GM18505 (cell line): ENCODE data around the gene ADD2.
"Not testable (repeated sequence)": the region's sequence is repeated elsewhere in the genome, so short reads cannot be mapped to it uniquely, and the experiment has no call there.

Source experiments
- ATAC-seq: cut with Tn5 transposase; IDR thresholded peaks from one replicate; pipeline ENCODE4 v1.9.1; 2021; ENCODE audit not compliant: unreplicated experiment
- POLR2A ChIP-seq: IDR thresholded peaks from 4 replicates; pipeline ENCODE4 v1.6.1; 2011; ENCODE audit warnings: borderline replicate concordance; ENCODE audit not compliant: insufficient read depth, insufficient read length; ENCODE audit errors: extremely low read depth

ADD2 gene

GRCh38 chr2:70752396-70752795, 15.6 kb downstream of the ADD2 start:
- no peak for ATAC-seq
- TF ChIP-seq POLR2A = no peak

DNA sequence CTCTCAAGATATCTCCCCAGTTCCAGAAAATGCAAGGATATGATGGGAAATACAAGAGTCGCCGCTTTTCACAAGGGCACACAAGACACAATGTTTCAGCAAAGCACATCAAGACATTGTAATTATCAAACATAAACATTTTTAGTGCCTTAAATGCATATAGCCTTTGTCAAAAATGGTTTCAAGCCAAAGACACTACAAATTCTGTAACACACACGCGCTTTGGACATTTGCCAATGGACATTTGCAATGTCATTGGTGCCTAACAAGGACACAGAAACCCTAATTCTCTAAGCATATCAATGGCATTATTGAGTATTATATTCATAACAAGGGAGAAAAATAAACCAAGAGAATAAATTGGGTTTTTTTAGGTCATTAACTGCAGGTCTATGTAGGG, 16.1 kb downstream of the ADD2 start:
- TF ChIP-seq POLR2A = no peak
- no peak for ATAC-seq

GRCh38 chr2:70750320-70750719, 17.7 kb downstream of the ADD2 start:
- no peak for ATAC-seq
- no peak for TF ChIP-seq POLR2A

- no peak for ATAC-seq
Measured at GRCh38 chr2:70748002-70748784, 19.8 kb downstream of the ADD2 start.

DNA sequence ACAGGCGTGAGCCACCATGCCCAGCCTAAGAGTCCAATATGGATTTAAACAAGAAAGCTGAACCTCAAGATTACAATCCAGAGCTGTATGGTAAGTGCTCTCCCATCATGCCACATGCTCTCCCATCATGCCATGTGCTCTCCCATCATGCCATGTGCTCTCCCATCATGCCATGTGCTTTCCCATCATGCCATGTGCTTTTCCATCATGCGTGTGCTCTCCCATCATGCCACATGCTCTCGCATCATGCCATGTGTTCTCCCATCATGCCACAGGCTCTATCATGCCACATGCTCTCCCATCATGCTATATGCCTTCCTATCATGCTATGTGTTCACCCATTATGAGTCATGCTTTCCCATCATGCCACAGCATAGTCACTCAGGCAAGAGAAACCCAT, 20.7 kb downstream of the ADD2 start:
- no peak for TF ChIP-seq POLR2A
- ATAC-seq = no peak

More at GRCh38 chr2:70748002-70748784, 19.8 kb downstream of the ADD2 start:
- TF ChIP-seq POLR2A = no peak

GRCh38 chr2:70746094-70746974, 21.7 kb downstream of the ADD2 start:
- no peak for TF ChIP-seq POLR2A
- ATAC-seq = no peak

GRCh38 chr2:70745276-70745825, 22.6 kb downstream of the ADD2 start:
- TF ChIP-seq POLR2A = no peak
- no peak for ATAC-seq

GRCh38 chr2:70744397-70744796, 23.6 kb downstream of the ADD2 start:
- TF ChIP-seq POLR2A = no peak
- ATAC-seq = no peak

DNA sequence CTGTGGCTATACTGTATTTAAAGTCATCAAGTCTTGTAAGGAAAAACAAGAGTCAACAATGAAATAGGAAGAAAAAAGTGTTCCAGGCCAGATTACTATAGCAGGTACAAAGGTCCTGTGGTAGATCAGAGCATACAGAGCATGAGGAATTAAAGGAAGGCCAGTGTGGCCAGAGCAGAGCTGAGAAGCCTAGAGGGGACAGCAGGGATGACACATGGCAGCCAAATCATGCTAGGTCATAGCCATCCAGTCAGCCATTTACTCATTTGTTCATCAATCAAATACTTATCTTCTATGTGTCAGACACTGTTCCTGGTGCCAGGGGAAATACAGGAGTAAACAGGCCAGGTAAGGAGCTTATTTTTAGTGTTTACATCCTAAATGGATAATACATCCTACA, 24.3 kb downstream of the ADD2 start:
- TF ChIP-seq POLR2A = no peak
- no peak for ATAC-seq

DNA sequence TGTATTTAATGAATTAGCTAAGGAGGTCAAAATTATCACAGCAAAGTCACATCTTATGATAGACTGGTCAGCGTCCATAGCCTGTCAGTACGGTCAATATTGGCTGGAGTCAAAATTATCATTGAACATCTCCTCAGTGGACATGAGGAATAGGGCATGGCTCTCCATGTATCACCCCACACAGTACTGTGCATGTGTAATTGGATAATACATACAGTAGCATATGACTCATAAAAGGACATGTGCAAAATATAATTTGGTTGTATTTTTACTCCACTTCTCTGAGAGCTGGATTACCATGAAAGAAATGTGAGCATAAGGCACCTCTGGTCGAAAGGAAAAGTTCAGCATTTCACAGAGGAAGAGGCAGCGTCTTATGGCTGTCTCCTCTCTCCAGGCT, 24.9 kb downstream of the ADD2 start:
- ATAC-seq = no peak
- no peak for TF ChIP-seq POLR2A

- ATAC-seq = not testable (repeated sequence)
Measured at GRCh38 chr2:70739492-70739891, 28.5 kb downstream of the ADD2 start.

- TF ChIP-seq POLR2A = no peak
Measured at GRCh38 chr2:70738159-70738558, 29.8 kb downstream of the ADD2 start.

DNA sequence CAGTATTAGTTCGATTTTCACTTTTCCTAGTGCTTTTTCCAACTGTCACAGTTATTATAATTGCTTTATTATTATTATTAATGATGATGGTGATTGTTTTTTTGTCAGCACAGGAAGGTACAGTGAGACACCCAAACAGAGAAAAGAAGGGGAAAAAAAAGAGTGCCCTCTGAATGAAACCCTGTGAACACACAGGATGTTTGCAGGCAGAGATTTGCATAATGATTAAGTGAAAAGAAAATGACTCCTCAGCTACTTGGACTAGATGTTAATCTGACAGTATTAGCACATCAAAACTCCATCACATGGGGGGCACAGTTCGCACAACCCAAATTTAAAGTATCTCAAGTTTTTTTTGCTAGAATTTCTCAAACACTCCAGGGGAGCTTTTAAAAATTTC, 32.9 kb downstream of the ADD2 start:
- no peak for ATAC-seq
- TF ChIP-seq POLR2A = no peak

More at GRCh38 chr2:70738159-70738558, 29.8 kb downstream of the ADD2 start:
- ATAC-seq = no peak

GRCh38 chr2:70733646-70734180, 34.3 kb downstream of the ADD2 start:
- no peak for ATAC-seq
- no peak for TF ChIP-seq POLR2A
